ENCODE measurements around the gene SAFB. TPM values are rescaled to one million over a fixed set of nuclear protein-coding genes. Genes with fewer than 3 reads are reported as not detected.

Gene SAFB
- polyA plus RNA-seq, 1 experiment: 34.0 TPM

GRCh38 chr19:5693195-5694166 is 70.6 kb downstream of the SAFB start:
- DNase-seq (ENCODE audit: low read depth, low spot score): no peak

GRCh38 chr19:5694167-5694955 is 71.5 kb downstream of the SAFB start:
- H3K4me3 ChIP-seq (ENCODE audit: low read depth, low read length): no peak overlapping the region
- no peak for TF ChIP-seq CTCF (IDR thresholded peaks at IDR 0.05; ENCODE audit: low read depth, low read length)
- ChIA-PET CTCF (no interaction called here), POLR2A (no interaction called here)
- no peaks in the 10 kb centered on the region for H3K27me3 ChIP-seq (ENCODE audit: control insufficient read depth, insufficient read depth, low read length)
- H3K9me3 ChIP-seq (ENCODE audit: control insufficient read depth, insufficient read depth, low read length): peaks cover 6% of the 10 kb centered on the region; the same call in 1 of the 2 replicates
- no peak overlapping the region for H3K27ac ChIP-seq (ENCODE audit: low read depth, low read length)
- no peak for DNase-seq (ENCODE audit: low read depth, low spot score)

More at GRCh38 chr19:5693195-5694166, 70.6 kb downstream of the SAFB start:
- no peaks in the 10 kb centered on the region for H3K27me3 ChIP-seq (ENCODE audit: control insufficient read depth, insufficient read depth, low read length)
- POLR2A ChIA-PET: no interaction called here
- CTCF ChIA-PET: no interaction called here
- peaks cover 6% of the 10 kb centered on the region; the same call in 1 of the 2 replicates for H3K9me3 ChIP-seq (ENCODE audit: control insufficient read depth, insufficient read depth, low read length)
- H3K4me3 ChIP-seq (ENCODE audit: low read depth, low read length): no peak overlapping the region
- TF ChIP-seq CTCF (IDR thresholded peaks at IDR 0.05; ENCODE audit: low read depth, low read length): no peak
- H3K27ac ChIP-seq (ENCODE audit: low read depth, low read length): peak overlapping the region; percentile 47

GRCh38 chr19:5694956-5695648 is 72.2 kb downstream of the SAFB start:
- DNase-seq (ENCODE audit: low read depth, low spot score): no peak
- ChIA-PET CTCF (interaction anchor here (1.1 kb wide), 1 partner anchor 8 kb away, joined by 3 read pairs; no protein-coding TSS in a partner anchor), POLR2A (interaction anchor here (1.1 kb wide), 1 partner anchor 72 kb away, joined by 4 read pairs; the partner anchor contains the start of genes SAFB and SAFB2)
- TF ChIP-seq CTCF (IDR thresholded peaks at IDR 0.05; ENCODE audit: low read depth, low read length): no peak
- Histone ChIP-seq H3K27me3 (ENCODE audit: control insufficient read depth, insufficient read depth, low read length) (no peaks in the 10 kb centered on the region), H3K9me3 (ENCODE audit: control insufficient read depth, insufficient read depth, low read length) (peaks cover 6% of the 10 kb centered on the region; the same call in 1 of the 2 replicates), H3K4me3 (ENCODE audit: low read depth, low read length) (no peak overlapping the region), H3K27ac (ENCODE audit: low read depth, low read length) (no peak overlapping the region)

GRCh38 chr19:5695649-5696195 is 72.8 kb downstream of the SAFB start:
- DNase-seq (ENCODE audit: low read depth, low spot score): no peak
- Histone ChIP-seq H3K27ac (ENCODE audit: low read depth, low read length) (no peak overlapping the region), H3K27me3 (ENCODE audit: control insufficient read depth, insufficient read depth, low read length) (no peaks in the 10 kb centered on the region), H3K4me3 (ENCODE audit: low read depth, low read length) (no peak overlapping the region), H3K9me3 (ENCODE audit: control insufficient read depth, insufficient read depth, low read length) (peaks cover 2% of the 10 kb centered on the region; the same call in 1 of the 2 replicates)
- TF ChIP-seq CTCF (IDR thresholded peaks at IDR 0.05; ENCODE audit: low read depth, low read length): no peak
- ChIA-PET CTCF (interaction anchor here (1.1 kb wide), 1 partner anchor 8 kb away, joined by 3 read pairs; no protein-coding TSS in a partner anchor), POLR2A (interaction anchor here (1.1 kb wide), 1 partner anchor 73 kb away, joined by 4 read pairs; the partner anchor contains the start of genes SAFB and SAFB2)

Measured in AG04450 (cell line).